ENCODE data around the gene IFNL2.
"Not testable (repeated sequence)": the region's sequence is repeated elsewhere in the genome, so short reads cannot be mapped to it uniquely, and the experiment has no call there.

The IFNL2 gene

GRCh38 chr19:39309305-39309670 is 41.1 kb downstream of the IFNL2 start:
- H3K27ac ChIP-seq (ENCODE audit: low read depth, low read length); H3K9me3 ChIP-seq (ENCODE audit: insufficient read depth, low read depth, low read length); H3K9ac ChIP-seq (ENCODE audit: low read depth, low read length); H3K36me3 ChIP-seq (ENCODE audit: insufficient read depth, low read length); H3K4me3 ChIP-seq (ENCODE audit: low read length): not testable (repeated sequence)
- Histone ChIP-seq H3K27me3 (ENCODE audit: insufficient read depth, low read length) (peaks cover 40% of the 10 kb centered on the region), H3K4me1 (ENCODE audit: insufficient read depth, low read length) (peaks cover 20% of the 10 kb centered on the region)
- 99% methylated on average over 7 of the region's 7 CpGs for WGBS

- H3K4me3 ChIP-seq (ENCODE audit: low read length): no peak overlapping the region
- H3K27ac ChIP-seq (ENCODE audit: low read depth, low read length): no peak overlapping the region
- H3K36me3 ChIP-seq (ENCODE audit: insufficient read depth, low read length): peaks cover 18% of the 10 kb centered on the region
- peaks cover 9% of the 10 kb centered on the region; the same call in 1 of the 2 replicates for H3K4me1 ChIP-seq (ENCODE audit: insufficient read depth, low read length)
- WGBS: 71% methylated on average over 11 of the region's 11 CpGs
- peaks cover 27% of the 10 kb centered on the region for H3K27me3 ChIP-seq (ENCODE audit: insufficient read depth, low read length)
- H3K9me3 ChIP-seq (ENCODE audit: insufficient read depth, low read depth, low read length): no peaks in the 10 kb centered on the region
- H3K9ac ChIP-seq (ENCODE audit: low read depth, low read length): no peak overlapping the region
Observed at GRCh38 chr19:39310558-39311311, 42.5 kb downstream of the IFNL2 start.

GRCh38 chr19:39314016-39314728 is 46.0 kb downstream of the IFNL2 start:
- 96% methylated on average over 64 of the region's 64 CpGs for WGBS
- Histone ChIP-seq H3K9ac (ENCODE audit: low read depth, low read length) (no peak overlapping the region), H3K4me1 (ENCODE audit: insufficient read depth, low read length) (0 out of 2 replicates have a peak, but pooled peaks cover 5% of the 10 kb centered on the region), H3K4me3 (ENCODE audit: low read length) (no peak overlapping the region), H3K36me3 (ENCODE audit: insufficient read depth, low read length) (peaks cover 24% of the 10 kb centered on the region), H3K27me3 (ENCODE audit: insufficient read depth, low read length) (peaks cover 5% of the 10 kb centered on the region), H3K27ac (ENCODE audit: low read depth, low read length) (no peak overlapping the region), H3K9me3 (ENCODE audit: insufficient read depth, low read depth, low read length) (no peaks in the 10 kb centered on the region)

- H3K36me3 ChIP-seq (ENCODE audit: insufficient read depth, low read length): peaks cover 24% of the 10 kb centered on the region
- H3K27me3 ChIP-seq (ENCODE audit: insufficient read depth, low read length): peaks cover 17% of the 10 kb centered on the region
- WGBS: 100% methylated on average over 1 of the region's 1 CpG
- no peak overlapping the region for H3K9ac ChIP-seq (ENCODE audit: low read depth, low read length)
- H3K4me1 ChIP-seq (ENCODE audit: insufficient read depth, low read length): 0 out of 2 replicates have a peak, but pooled peaks cover 3% of the 10 kb centered on the region
- no peak overlapping the region for H3K27ac ChIP-seq (ENCODE audit: low read depth, low read length)
- H3K9me3 ChIP-seq (ENCODE audit: insufficient read depth, low read depth, low read length): no peaks in the 10 kb centered on the region
- no peak overlapping the region for H3K4me3 ChIP-seq (ENCODE audit: low read length)
Observed at GRCh38 chr19:39315933-39316332, 47.7 kb downstream of the IFNL2 start.

- no peak overlapping the region for H3K27ac ChIP-seq (ENCODE audit: low read depth, low read length)
- no peaks in the 10 kb centered on the region for H3K4me1 ChIP-seq (ENCODE audit: insufficient read depth, low read length)
- H3K4me3 ChIP-seq (ENCODE audit: low read length): no peak overlapping the region
- H3K36me3 ChIP-seq (ENCODE audit: insufficient read depth, low read length): peaks cover 24% of the 10 kb centered on the region
- H3K27me3 ChIP-seq (ENCODE audit: insufficient read depth, low read length): peaks cover 23% of the 10 kb centered on the region
- H3K9me3 ChIP-seq (ENCODE audit: insufficient read depth, low read depth, low read length): no peaks in the 10 kb centered on the region
- WGBS: 86% methylated on average over 10 of the region's 12 CpGs
- no peak overlapping the region; the same call in 1 of the 2 replicates for H3K9ac ChIP-seq (ENCODE audit: low read depth, low read length)
Observed at GRCh38 chr19:39316627-39317321, 48.6 kb downstream of the IFNL2 start.

GRCh38 chr19:39317476-39317875 is 49.3 kb downstream of the IFNL2 start:
- Histone ChIP-seq H3K36me3 (ENCODE audit: insufficient read depth, low read length) (peaks cover 24% of the 10 kb centered on the region), H3K4me3 (ENCODE audit: low read length) (no peak overlapping the region), H3K27me3 (ENCODE audit: insufficient read depth, low read length) (peaks cover 23% of the 10 kb centered on the region), H3K4me1 (ENCODE audit: insufficient read depth, low read length) (no peaks in the 10 kb centered on the region), H3K9ac (ENCODE audit: low read depth, low read length) (no peak overlapping the region), H3K27ac (ENCODE audit: low read depth, low read length) (no peak overlapping the region), H3K9me3 (ENCODE audit: insufficient read depth, low read depth, low read length) (no peaks in the 10 kb centered on the region)
- WGBS: 96% methylated on average over 3 of the region's 4 CpGs

GRCh38 chr19:39318071-39318470 is 49.9 kb downstream of the IFNL2 start:
- Histone ChIP-seq H3K4me1 (ENCODE audit: insufficient read depth, low read length) (no peaks in the 10 kb centered on the region), H3K36me3 (ENCODE audit: insufficient read depth, low read length) (peaks cover 24% of the 10 kb centered on the region), H3K9me3 (ENCODE audit: insufficient read depth, low read depth, low read length) (no peaks in the 10 kb centered on the region), H3K9ac (ENCODE audit: low read depth, low read length) (no peak overlapping the region), H3K27me3 (ENCODE audit: insufficient read depth, low read length) (peaks cover 23% of the 10 kb centered on the region), H3K27ac (ENCODE audit: low read depth, low read length) (no peak overlapping the region), H3K4me3 (ENCODE audit: low read length) (no peak overlapping the region)
- 88% methylated on average over 5 of the region's 5 CpGs for WGBS

- Histone ChIP-seq H3K27me3 (ENCODE audit: insufficient read depth, low read length) (peaks cover 23% of the 10 kb centered on the region), H3K4me3 (ENCODE audit: low read length) (no peak overlapping the region), H3K4me1 (ENCODE audit: insufficient read depth, low read length) (no peaks in the 10 kb centered on the region), H3K9ac (ENCODE audit: low read depth, low read length) (no peak overlapping the region), H3K27ac (ENCODE audit: low read depth, low read length) (no peak overlapping the region), H3K36me3 (ENCODE audit: insufficient read depth, low read length) (peaks cover 20% of the 10 kb centered on the region), H3K9me3 (ENCODE audit: insufficient read depth, low read depth, low read length) (no peaks in the 10 kb centered on the region)
- 90% methylated on average over 4 of the region's 4 CpGs for WGBS
Observed at GRCh38 chr19:39318690-39319089, 50.5 kb downstream of the IFNL2 start.

- Histone ChIP-seq H3K27ac (ENCODE audit: low read depth, low read length) (no peak overlapping the region), H3K36me3 (ENCODE audit: insufficient read depth, low read length) (peaks cover 14% of the 10 kb centered on the region), H3K9me3 (ENCODE audit: insufficient read depth, low read depth, low read length) (no peaks in the 10 kb centered on the region), H3K27me3 (ENCODE audit: insufficient read depth, low read length) (peaks cover 23% of the 10 kb centered on the region), H3K4me1 (ENCODE audit: insufficient read depth, low read length) (no peaks in the 10 kb centered on the region), H3K4me3 (ENCODE audit: low read length) (peak overlapping the region; percentile 76), H3K9ac (ENCODE audit: low read depth, low read length) (no peak overlapping the region)
- WGBS: 89% methylated on average over 5 of the region's 5 CpGs
Observed at GRCh38 chr19:39319098-39319891, 51.1 kb downstream of the IFNL2 start.
